GM18861 (cell line): ENCODE measurements around the gene LDLRAD4.

Experiments
- ATAC-seq: cut with Tn5 transposase; IDR thresholded peaks from one replicate; pipeline ENCODE4 v1.9.1; 2021; ENCODE audit not compliant: unreplicated experiment

LDLRAD4 gene

GRCh38 chr18:13399511-13399910 is 181.0 kb downstream of the LDLRAD4 start:
- ATAC-seq, result no peak

- ATAC-seq, result no peak
Measured at GRCh38 chr18:13400636-13401315, 182.2 kb downstream of the LDLRAD4 start.

GRCh38 chr18:13401404-13401803 is 182.8 kb downstream of the LDLRAD4 start:
- no peak for ATAC-seq

GRCh38 chr18:13401826-13402225 is 183.3 kb downstream of the LDLRAD4 start:
- no peak for ATAC-seq

GRCh38 chr18:13403786-13404549 is 185.4 kb downstream of the LDLRAD4 start:
- no peak for ATAC-seq

- no peak for ATAC-seq
Measured at GRCh38 chr18:13405305-13406038, 186.9 kb downstream of the LDLRAD4 start.

GRCh38 chr18:13406049-13406615 is 187.6 kb downstream of the LDLRAD4 start:
- ATAC-seq, result no peak

GRCh38 chr18:13406736-13407135 is 188.2 kb downstream of the LDLRAD4 start:
- no peak for ATAC-seq

GRCh38 chr18:13407484-13407883 is 188.9 kb downstream of the LDLRAD4 start:
- no peak for ATAC-seq

GRCh38 chr18:13409026-13409425 is 190.5 kb downstream of the LDLRAD4 start:
- no peak for ATAC-seq

GRCh38 chr18:13409997-13410396 is 191.4 kb downstream of the LDLRAD4 start:
- no peak for ATAC-seq

GRCh38 chr18:13410471-13410870 is 191.9 kb downstream of the LDLRAD4 start:
- no peak for ATAC-seq

- no peak for ATAC-seq
Measured at GRCh38 chr18:13412017-13412416, 193.5 kb downstream of the LDLRAD4 start.

- ATAC-seq, result no peak
Measured at GRCh38 chr18:13412901-13413300, 194.3 kb downstream of the LDLRAD4 start.

GRCh38 chr18:13414102-13414501 is 195.5 kb downstream of the LDLRAD4 start:
- no peak for ATAC-seq

- ATAC-seq, result no peak
Measured at GRCh38 chr18:13414521-13414920, 196.0 kb downstream of the LDLRAD4 start.

GRCh38 chr18:13415736-13416135 is 197.2 kb downstream of the LDLRAD4 start:
- ATAC-seq, result no peak

GRCh38 chr18:13416208-13416607 is 197.6 kb downstream of the LDLRAD4 start:
- ATAC-seq, result no peak

- ATAC-seq, result no peak
Measured at GRCh38 chr18:13416848-13417247, 198.3 kb downstream of the LDLRAD4 start.

GRCh38 chr18:13418013-13418710 is 199.6 kb downstream of the LDLRAD4 start:
- ATAC-seq, result no peak
